Adrenal gland (tissue), 5 donors: ENCODE results near the gene CIZ1.

Experiments
- POLR2A ChIP-seq, 2 donors: fragments of 450-650 bp; IDR thresholded peaks; one replicate each; pipeline ENCODE4 v1.6.1; 2017; ENCODE audit warnings: antibody characterized with exemption in 2 of 2, mild to moderate bottlenecking in 2 of 2, moderate library complexity in 1 of 2
- TF ChIP-seq, protein P1 (sequence below), 6 experiments: fragments of 450-650 bp in 4 of 6; fragments of 200-600 bp in 2 of 6; sonication (generic) in 1 of 6; IDR thresholded peaks; 1 replicate in 5 of 6; 2 replicates in 1 of 6; pipeline versions ENCODE4 v1.5.1 to v1.8.0; 2016 to 2021; ENCODE audit warnings: antibody characterized with exemption in 6 of 6, mild to moderate bottlenecking in 2 of 6, moderate library complexity in 1 of 6
- donor health status: DM: no; HTN: no; CAD: no.

DNA sequence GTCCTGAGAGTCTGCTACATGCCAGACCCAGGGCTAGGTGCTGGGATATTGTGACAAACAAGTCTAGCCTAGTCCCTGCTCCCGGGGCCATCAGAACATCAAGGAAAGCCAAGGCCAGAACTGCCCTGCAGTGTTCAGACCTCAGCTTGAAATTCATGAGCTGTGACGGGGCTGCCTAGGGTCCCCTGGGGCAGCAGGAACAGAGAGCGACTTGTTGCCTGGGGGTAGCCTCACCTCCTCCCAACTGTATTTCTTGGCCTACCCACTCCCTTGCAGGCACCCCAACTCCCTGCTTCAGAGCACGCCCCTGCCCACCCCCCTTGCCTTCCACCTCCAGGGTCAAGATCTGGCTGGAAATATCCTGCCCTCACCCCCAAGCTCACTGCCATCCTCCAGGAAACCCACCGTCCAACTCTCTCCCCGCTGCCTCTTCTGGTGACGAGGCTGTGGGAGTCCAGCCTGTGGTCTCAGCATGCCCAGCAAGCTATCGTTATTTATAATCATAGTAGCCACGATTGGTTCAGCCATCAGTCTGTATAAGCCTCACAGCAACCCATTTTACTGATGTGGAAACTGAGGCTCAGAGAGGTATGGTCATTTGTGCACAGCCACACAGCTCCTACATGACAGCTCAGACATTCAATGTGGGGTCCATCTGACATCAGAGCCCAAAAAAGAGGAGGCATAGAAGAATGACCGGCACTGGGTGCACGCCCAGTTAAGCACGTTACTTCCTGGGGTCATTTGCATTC is 22.6 kb upstream of the CIZ1 start:
- no peak for TF ChIP-seq POLR2A (IDR thresholded peaks at IDR 0.05)
- TF ChIP-seq, protein P1, sequence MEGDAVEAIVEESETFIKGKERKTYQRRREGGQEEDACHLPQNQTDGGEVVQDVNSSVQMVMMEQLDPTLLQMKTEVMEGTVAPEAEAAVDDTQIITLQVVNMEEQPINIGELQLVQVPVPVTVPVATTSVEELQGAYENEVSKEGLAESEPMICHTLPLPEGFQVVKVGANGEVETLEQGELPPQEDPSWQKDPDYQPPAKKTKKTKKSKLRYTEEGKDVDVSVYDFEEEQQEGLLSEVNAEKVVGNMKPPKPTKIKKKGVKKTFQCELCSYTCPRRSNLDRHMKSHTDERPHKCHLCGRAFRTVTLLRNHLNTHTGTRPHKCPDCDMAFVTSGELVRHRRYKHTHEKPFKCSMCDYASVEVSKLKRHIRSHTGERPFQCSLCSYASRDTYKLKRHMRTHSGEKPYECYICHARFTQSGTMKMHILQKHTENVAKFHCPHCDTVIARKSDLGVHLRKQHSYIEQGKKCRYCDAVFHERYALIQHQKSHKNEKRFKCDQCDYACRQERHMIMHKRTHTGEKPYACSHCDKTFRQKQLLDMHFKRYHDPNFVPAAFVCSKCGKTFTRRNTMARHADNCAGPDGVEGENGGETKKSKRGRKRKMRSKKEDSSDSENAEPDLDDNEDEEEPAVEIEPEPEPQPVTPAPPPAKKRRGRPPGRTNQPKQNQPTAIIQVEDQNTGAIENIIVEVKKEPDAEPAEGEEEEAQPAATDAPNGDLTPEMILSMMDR (IDR thresholded peaks at IDR 0.05) = no peak
